NOMO-1 treated with dmso at 0.1 percent for 144 hours (cell line): ENCODE results near the gene PRSS27.
A peak's percentile ranks its signal among the peaks of the same experiment; 100 is the strongest.
"Not testable (repeated sequence)": the region's sequence is repeated elsewhere in the genome, so short reads cannot be mapped to it uniquely, and the experiment has no call there.

ENCODE experiments used
- DNase-seq: peaks from one replicate; lab custom pipeline; 2025; ENCODE audit not compliant: unreplicated experiment; lab: John Stamatoyannopoulos, UW

PRSS27 gene

GRCh38 chr16:2728034-2728433 is 8.0 kb upstream of the PRSS27 start:
- no peak for DNase-seq

DNA sequence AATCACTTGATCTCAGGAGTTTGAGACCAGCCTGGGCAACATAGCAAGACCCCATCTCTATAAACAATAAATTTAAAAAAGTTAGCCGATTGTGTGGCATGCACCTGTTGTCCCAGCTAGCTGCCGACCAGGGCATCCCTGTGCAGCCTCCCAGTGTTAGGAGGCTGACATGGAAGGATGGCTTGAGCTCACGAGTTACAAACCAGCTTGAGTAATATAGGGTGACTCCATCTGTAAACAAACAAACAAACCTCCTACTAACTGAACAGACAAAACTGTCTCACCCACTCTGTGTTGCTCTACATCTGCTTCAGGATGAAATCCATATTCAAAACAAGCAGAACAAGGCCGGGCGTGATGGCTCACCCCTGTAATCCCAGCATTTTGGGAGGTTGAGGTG is 6.9 kb upstream of the PRSS27 start:
- no peak for DNase-seq

DNA sequence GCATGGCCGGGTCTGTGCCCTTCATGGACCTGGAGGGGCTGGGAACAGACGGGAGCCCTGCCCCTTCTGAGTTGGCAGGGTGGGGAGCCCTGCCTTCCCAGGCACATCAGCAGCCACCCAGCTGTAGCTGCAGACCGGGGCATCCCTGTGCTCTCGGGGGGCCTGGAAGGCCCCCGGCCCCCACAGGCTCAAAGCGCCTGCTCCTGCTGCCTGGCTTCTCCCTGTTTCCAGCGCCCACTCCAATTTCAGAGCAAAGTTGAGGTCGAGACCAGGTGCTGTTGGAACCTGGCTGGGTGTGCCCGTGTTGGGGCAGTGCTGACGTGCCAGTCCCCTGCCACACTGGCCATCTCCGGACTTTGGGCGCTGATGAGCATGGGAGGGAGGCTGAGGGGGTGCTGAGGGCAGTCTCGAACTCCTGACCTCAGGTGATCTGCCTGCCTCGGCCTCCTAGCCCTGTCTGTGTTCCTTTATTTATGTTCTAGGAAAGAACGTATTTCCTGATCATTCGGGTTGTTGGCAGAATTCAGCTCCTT is 4.9 kb upstream of the PRSS27 start:
- no peak for DNase-seq

GRCh38 chr16:2724088-2724676 is 4.2 kb upstream of the PRSS27 start:
- DNase-seq = no peak

- not testable (repeated sequence) for DNase-seq
These were observed 1.7 kb upstream of the PRSS27 start for GRCh38 chr16:2721634-2722173.

DNA sequence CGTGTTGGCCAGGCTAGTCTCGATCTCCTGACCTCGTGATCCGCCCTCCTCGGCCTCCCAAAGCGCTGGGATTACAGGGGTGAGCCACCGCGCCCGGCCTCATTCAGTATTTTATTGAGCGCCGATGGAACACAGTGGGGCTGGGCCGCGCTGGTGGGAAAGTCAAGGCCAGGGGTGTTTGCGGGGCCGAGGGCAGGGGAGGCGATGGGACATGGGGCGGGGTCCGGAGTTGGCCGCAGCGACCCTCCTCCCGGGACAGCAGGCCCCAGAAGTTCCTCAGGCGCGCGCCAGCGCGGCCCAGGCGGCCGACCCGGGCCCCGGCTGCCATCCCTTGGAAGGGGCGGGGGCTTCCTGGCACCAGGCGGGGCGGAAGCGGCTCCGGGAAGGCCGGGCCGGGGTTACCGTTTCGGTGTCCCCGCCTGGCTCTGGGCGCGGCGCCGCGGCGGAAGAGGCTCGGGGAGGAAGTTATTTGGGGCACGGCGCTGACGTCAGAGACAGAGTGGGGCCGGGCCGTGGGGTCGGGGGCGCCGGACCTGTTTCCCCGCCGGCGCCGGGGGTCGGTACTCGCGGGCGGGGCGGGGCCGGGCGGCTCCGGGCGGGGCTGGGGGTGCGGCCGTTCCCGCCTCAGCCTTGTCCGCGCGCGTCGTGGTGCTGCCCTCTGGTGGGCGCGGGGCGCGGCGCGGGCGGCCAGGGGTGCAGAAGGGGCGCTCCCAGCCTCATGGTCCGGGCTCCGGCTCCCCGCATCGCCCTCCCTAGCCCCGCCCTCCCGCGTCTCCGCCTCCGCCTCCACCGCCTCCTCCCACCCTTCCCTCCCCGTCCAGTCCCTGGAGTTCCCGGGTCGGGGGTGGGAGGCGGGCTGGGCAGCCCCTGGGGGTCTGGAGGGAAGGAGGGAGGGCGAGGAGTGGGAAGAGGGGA is 952 bp upstream of the PRSS27 start:
- peak; percentile 76 for DNase-seq

DNA sequence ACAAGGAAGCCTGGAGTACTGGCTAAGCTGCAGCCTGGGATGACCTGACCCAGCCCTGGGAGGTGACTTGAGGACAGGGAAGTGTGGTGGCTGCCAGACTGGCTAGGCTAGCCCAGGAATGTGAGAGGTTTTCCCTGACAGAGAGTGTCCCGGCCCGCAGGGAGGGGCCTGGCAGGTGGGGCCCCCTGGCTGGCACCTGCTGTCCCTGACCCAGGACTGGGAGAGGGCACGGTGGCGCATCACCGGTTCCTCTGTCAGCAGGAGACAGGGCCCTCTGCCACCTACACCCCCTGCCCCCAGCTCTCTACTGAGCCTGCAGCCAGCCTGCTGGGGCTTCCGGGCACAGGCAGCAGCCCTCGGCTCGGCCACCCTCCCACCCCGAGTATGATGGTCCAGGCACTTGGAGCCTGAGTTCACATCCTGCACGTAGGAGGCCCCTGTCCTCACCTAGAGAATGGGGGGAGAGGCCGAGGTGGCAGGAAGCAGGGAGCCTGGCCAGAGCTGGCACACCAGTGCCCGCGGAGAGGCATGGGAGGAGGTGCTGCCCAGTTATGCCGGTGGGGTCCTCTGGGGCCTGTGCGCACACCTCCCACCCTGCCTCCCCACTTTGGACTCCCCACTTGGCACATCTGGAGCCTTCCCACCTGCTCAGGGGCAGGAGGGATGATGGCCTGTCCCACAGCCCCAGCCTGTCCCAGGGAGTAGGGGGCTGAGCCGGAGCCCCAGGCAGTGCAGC is 528 bp downstream of the PRSS27 start:
- DNase-seq = no peak

- no peak for DNase-seq
These were observed 2.4 kb downstream of the PRSS27 start for GRCh38 chr16:2717383-2718263.

GRCh38 chr16:2716948-2717347 is 3.1 kb downstream of the PRSS27 start:
- DNase-seq = no peak

DNA sequence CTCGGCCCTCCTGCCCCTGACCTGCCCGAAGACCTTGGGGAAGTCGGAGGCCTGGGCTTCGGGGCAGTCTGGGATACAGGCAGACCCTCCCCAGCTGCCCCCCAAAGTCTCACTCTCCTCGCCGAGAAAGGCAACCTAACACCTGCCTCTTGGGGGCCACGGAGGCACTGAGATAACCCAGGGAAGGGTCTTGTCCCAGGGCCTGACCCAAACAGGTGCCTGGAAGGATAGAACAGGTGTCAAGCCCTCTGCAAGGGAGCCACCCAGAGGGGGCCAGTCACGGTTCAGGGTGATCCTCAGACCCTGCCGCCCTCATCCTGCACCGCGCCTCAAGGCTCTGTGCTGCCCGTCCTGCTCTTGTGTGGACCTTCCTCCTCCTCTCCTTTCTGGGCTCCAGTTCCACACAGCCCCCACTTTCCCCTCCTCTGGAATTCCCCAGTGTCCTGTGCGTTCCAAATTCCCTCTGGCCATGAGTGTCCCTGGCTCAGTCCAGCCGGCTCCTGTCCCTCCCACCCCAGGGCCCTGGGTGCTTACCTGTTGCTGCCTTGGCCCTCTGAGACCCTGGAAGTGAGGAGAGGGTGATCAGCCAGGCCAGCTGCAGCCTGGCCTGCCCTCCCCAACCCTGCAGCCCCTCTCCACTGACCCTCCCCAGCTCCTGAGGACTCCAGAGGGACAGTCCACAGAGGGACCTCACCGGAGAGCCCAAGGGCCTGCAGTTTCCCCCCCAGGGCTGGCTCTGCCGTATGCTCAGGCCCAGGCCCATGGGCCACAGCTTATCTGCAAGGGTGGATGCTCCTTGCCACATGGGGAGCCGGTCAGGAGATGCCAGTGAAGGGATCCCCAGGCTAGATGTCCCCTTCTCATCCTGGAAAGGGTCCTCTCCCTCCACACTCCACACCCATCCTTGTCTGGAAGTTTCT is 3.8 kb downstream of the PRSS27 start:
- no peak for DNase-seq

DNA sequence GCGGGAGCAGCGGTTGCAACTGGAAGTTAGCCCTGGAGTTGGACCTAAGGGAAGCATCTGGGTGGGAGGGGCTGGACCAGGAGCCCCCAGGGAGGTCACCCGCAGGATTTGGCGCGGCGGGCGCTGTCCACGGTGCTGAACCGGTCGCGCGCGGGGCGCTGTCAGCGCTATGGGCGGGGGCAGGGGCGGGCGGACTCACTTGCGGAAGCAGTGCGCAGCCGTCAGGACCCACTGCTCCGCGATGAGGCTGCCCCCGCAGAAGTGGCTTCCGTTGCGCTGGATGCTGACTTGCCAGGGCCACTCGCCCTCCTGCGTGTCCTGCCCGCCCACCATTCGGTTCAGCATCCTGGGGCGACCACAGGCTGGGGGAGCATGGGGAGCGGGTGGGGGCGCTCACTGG is 4.5 kb downstream of the PRSS27 start:
- DNase-seq = peak; percentile 43

DNA sequence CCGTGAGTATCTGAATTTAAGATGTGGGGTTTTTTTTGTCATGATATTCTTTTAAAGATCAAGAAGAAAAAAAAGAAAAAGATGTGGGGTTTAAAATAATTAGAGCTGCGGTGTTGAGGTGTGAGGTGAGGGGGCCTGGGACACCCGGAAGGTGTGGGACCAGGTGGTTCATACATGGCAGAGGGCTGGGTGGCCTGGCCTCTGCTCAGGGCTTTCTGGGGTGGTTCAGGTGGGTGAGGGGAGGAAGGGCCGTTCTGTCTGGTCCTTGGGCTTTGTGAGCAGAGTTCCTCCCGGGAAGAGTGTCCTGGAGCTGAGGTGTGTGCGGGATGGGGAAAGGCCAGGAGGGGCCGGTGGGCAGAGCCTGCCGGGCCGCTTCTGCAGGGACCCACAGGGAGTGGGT is 5.0 kb downstream of the PRSS27 start:
- DNase-seq = no peak

- no peak for DNase-seq
These were observed 5.8 kb downstream of the PRSS27 start for GRCh38 chr16:2713985-2714774.

- no peak for DNase-seq
These were observed 6.5 kb downstream of the PRSS27 start for GRCh38 chr16:2713523-2713922.

- no peak for DNase-seq
These were observed 7.5 kb downstream of the PRSS27 start for GRCh38 chr16:2712546-2712945.

- DNase-seq = no peak
These were observed 8.0 kb downstream of the PRSS27 start for GRCh38 chr16:2712063-2712441.

GRCh38 chr16:2711370-2712062 is 8.5 kb downstream of the PRSS27 start:
- no peak for DNase-seq

GRCh38 chr16:2710711-2711231 is 9.3 kb downstream of the PRSS27 start:
- no peak for DNase-seq
